HG02938 (cell line): ENCODE measurements around the gene OPN3.

ENCODE experiments used
- ATAC-seq: cut with Tn5 transposase; IDR thresholded peaks from one replicate; pipeline ENCODE4 v1.9.1; 2021; ENCODE audit warnings: mild to moderate bottlenecking, moderate library complexity; ENCODE audit not compliant: unreplicated experiment

The OPN3 gene

GRCh38 chr1:241622669-241623068, 17.5 kb downstream of the OPN3 start:
- no peak for ATAC-seq

DNA sequence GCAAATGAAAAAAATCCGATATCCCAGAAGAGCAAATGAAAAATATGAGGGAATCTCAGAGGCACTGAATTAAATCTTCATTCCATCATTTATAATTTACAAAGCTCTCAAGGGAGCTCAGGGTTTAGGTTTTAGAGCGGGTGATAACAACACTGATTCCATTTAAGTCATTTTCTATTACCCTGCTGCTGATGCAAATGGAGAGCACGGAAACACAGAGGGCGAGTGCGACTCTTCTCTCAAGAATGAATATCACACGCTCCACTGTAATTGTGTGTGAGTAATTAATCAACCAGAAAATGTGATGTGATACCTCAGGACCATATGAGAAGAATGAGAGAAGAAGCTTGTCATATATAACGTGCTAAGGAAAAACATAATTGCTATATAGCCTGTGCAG, 22.7 kb downstream of the OPN3 start:
- ATAC-seq = no peak

DNA sequence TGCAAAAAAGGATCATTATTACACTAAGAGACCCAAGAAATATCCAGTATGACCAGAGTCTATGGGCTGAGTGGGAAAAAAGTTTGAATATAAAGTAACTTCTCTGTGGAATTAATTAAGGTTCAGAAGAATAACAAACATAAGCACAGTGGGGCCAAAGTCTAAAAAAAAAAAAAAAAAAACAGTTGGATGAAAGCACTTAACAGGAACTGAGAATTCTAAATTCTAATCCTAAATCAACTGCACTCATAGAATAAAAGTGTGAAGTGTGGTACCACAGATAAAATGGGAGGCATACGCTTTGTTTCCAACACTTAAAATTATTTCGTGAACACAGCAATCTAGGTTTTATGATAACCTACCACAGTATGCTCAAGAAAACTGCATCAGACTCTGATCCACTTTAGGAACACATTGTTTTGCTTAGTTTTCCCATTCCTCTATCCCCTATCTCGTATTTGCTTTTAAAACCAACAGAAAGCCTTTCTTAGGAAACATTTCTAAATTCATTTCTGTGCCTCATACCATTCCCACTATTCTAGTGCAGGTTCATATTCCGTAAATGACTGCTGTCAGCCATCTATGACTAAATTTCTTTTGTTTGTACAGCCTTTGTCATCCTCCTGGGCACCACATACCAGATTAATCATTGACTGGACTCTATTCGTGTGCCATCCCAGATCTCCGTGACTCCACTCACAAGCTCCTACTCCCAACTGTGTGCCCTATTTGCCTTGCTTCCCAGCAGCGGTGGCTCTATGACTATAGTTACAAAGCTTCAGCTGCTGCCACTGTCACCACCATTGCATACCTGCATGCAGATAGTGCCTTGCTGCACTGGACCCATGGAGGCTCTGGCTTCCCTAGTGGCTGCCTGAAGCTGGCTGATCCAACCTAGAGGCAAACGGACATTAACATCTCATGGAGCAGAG, 24.9 kb downstream of the OPN3 start:
- no peak for ATAC-seq

DNA sequence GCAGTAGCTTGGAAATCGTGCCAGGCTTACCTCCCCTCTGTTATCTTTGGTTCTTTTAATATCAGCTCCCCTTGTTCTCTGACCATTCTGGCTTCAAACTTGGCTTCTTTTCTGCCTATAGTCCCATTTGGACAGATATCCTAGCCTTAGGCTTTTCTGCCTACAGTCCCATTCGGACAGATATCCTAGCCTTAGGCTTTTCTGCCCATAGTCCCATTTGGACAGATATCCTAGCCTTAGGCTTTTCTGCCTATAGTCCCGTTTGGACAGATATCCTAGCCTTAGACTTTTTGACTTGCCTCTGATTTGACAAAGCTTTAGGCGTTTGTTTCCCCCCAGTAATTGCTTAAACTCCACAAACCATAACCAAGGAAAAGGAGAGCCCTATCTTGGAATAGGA, 25.6 kb downstream of the OPN3 start:
- ATAC-seq = no peak

DNA sequence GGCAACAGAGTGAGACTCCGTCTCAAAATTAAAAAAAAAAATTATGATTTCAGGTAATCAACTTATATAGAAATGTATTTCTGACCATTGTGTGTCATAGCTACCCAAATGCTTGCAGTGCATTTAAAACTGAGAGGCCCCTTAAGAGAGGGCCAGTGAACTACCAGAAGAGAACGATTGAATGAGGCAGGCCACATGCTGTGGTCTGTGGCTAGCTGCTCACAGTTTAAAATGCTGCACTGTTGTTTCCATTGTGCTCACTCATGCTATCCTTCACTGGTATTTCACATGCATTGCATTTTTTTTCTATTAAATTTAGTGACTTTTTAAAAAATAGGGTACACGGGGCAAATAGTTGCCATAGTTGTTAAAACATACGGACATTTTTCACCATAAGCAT, 26.0 kb downstream of the OPN3 start:
- no peak for ATAC-seq

- ATAC-seq = no peak
Measured at GRCh38 chr1:241612533-241613477, 27.4 kb downstream of the OPN3 start.

DNA sequence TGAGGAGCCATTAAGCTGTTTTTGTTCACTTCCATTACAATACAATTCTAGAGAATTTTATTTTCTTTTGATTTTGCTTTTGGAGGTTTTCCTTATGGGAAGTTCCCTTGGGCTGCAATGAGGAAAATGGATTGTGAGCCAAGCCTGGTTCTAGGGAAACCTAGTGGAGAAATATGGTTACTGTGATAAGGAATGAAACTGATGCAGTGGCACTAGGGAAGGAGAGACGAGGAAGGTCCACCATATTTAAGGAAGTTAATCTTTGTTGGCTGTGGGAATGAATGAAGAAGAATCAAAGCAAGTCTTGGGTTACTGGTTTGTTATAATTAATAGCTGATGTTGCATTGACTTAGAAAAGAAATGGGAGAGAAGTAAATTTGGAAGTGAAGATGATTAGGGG, 28.4 kb downstream of the OPN3 start:
- ATAC-seq = no peak

DNA sequence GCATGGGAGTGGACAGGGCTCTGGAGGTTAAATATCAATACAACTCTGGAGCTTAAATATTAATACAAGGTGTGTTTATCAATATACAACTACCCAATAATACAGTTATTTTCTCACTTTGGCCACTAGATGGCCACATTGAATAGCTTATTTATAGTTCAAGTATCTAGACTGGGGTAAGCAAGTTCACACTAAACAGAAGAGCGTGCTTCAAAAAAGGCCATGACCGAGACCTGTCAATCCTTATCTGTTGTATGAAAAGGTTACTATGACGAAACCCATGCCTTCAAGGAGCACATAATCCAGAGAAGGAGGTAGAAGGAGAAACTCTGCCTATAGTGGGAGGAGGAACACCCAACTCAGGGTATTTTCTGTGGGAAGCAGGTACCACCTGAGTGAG, 29.1 kb downstream of the OPN3 start:
- peak; percentile 91 for ATAC-seq

DNA sequence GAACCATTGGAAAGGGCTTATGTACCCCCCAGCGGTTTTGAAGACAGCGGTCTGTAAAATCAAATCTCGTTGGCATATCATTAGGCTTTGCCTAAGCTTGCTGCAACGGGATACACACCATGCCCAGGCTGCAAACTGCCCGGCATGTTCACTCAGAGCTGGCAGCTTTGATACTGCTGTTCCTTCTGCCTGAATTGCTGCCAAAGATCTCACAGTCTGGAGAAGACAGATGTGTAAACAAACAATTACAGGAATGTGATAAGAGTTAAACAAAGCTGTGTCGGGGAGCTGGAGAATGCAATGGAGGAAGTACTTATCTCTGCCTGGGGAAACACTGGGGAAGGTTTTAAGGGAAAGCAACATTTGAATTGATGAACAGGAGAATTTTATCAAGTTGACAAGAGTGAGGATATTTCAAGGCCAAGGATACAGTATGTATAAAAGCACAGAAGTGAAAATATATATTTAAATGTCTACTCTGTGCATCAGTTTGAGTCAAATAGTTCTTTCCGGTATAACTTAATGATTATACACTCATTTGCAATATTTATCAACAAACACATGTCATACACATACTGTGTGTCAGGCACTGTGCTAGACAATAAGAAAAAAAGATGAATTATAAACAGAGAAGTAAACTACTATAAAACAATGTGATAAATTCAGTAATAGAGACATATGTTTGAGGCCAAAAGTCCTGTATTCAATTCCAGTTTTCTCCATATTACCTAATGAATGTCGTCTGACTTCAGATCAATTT, 29.9 kb downstream of the OPN3 start:
- no peak for ATAC-seq

DNA sequence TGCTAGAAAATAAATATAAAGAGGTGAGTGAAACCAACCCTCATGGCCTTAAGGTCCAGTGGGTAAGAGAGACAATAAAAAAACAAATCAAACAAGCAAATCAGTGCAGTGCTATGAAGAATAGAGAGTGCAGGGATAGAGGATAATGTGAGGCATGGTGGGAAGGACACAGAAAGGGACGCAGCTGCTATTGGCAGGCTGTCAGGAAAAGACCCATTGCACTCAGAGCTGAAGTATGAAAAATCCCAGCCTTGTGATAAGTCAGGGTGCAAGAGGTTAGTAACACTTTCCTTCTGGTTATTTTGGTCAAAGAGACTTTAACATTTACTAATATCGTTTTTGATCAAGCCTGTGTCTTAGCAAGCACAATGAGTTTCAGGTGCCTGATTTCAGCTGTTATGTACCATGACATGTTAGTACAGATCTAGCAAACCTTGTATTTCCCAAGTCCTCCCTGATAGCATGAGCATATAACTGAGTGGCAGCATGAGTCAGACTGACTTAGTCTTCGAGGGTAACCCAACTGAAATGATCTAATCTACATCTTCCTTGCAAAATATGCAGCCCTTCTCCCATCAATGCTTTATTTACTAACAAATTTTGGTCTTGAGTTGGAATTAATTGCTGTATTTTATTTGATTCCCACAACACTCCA, 31.7 kb downstream of the OPN3 start:
- no peak for ATAC-seq

GRCh38 chr1:241607497-241607896, 32.7 kb downstream of the OPN3 start:
- ATAC-seq = no peak

DNA sequence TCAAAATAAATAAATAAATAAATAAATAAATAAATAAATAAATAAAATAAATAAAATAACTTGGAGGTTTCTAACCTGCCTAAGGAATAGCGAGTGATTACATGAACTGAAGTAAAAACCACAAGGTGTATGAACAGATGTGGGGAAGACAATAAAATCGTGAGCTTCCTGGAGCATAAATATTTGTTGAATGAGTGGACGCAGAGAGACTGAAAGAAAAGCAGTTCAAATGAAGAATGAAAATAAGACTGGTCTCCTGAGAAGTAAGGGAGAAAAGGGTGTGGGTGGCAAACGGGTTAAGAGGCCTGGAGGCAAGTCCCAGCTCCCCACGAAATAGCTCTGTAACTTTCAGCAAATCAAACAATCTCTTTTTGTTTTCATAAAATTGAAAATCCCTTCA, 33.6 kb downstream of the OPN3 start:
- no peak for ATAC-seq

GRCh38 chr1:241605146-241605805, 34.9 kb downstream of the OPN3 start:
- ATAC-seq = no peak

DNA sequence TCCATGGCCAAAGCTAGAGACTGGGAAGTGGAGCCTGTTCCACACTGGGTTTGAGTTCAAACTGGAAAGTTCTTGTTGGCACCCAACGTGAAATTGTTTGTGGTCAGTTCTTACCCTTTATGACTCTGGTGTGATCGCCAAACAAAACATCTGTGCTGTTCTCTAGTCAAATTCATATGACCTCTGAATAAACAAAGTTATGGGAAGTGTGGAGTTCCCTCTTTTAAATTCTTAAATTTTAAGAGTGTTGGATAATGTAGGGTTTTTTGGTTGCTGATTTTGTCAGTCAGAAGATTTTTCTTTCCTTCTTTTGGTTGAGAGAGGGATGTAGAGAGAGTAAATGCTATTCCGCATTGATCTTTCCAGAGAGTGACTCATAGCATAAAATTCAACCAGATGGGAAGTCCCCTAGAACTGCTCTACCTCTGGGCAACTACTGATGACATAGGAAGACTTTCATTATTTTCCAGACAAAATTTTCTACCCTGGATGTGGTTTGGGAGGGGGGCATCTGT, 36.4 kb downstream of the OPN3 start:
- no peak for ATAC-seq

DNA sequence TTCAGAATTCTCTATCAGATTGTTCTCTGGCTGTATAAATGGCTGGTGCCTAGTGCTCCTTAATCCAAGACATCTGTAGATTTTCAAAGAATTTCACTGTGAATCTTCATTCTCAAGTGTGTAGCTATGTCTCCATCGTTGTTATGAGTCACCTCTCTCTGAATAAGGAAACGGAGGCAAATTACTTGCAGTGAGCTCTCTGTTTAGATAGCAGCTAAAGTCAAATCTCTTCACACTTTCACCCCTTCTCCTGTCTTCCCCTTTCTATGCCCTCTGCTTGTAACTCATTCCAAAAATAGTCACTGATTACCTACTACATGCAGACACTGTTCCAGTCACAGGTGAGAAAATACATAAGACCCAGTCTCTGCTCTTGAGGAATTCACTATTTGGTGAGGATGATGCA, 39.7 kb downstream of the OPN3 start:
- ATAC-seq = peak; percentile 83

- ATAC-seq = no peak
Measured at GRCh38 chr1:241598249-241598648, 41.9 kb downstream of the OPN3 start.

- ATAC-seq = no peak
Measured at GRCh38 chr1:241596633-241597032, 43.5 kb downstream of the OPN3 start.

GRCh38 chr1:241593186-241593585, 47.0 kb downstream of the OPN3 start:
- ATAC-seq = no peak

DNA sequence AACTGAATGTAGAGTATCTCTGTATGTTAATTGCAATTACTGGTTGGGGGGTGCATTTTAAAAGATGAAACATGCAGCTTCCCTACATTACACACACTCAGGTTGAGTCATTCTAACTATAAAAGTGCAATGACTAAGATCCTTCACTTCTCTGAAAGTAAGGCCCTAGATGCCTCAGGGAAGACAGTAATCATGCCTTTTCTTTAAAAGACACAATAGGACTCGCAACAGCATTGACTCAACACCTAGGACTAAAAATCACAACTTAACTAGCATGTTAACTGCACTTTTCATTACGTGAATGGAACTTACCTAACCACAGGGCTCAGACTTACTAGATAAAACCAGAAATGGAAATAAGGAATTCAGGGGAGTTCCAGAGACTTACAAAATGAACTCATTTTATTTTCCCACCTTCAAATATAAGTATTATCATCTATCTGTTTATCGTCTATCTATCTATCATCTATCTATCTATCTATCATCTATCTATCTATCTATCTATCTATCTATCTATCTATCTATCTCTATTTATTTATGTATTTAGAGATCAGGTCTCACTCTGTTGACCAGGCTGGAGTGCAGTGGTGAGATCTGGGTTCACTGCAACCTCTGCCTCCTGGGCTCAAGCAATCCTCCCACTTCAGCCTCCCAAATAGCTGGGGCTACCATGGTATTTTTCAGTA, 47.8 kb downstream of the OPN3 start:
- ATAC-seq = peak; percentile 81
